K562 (cell line): Measurements from ENCODE around the gene ITGA7. TPM values are rescaled to one million over a fixed set of nuclear protein-coding genes. Genes with fewer than 3 reads are reported as not detected.

Experiments used
- polyA plus RNA-seq, 8 experiments: library from polyadenylated mRNA; depleted of rRNA in 4 of 8; stranded (reverse) in 5 of 8; unstranded in 3 of 8; fragments of >200 nt; fragmentation: Nextera tagmentation in 2 of 8; fragmentation: Illumina TruSeq in 1 of 8; extraction: Ambion mirVana in 2 of 8; extraction: Trizol in 1 of 8; gene quantifications; 2 replicates each; pipeline versions ENCODE4 v1.2.1 to v1.2.3, GENCODE V29; 2011 to 2014; ENCODE audit warnings: inconsistent platforms in 1 of 8, missing spikeins in 1 of 8
- small RNA-seq: library from RNA; depleted of rRNA; stranded (forward); fragments of <200 nt; gene quantifications from one replicate; pipeline ENCODE3, GENCODE V24; 2014
- total RNA-seq, 7 experiments: library from RNA; depleted of rRNA in 6 of 7; stranded (reverse); fragments of >200 nt in 6 of 7; fragmentation: Illumina TruSeq in 2 of 7; extraction: Trizol in 2 of 7; gene quantifications; 2 replicates each; pipeline versions ENCODE4 v1.2.1 to v1.2.3, GENCODE V29; 2011 to 2021; ENCODE audit warnings: low replicate concordance in 1 of 7

The ITGA7 gene
- total and polyA plus RNA-seq, 9 of the 15 experiments (the other 6 are each of a cell fraction or from before 2014, with no cell fraction given): 0.11 to 2.3 (median 0.56) TPM; not detected in 1

Small RNA genes within 50 kb of the gene (small RNA-seq; reads per million reads assigned to genes)
- gene AC009779.1 (not detected), gene AC009779.5 (not detected), gene RF00017 (not detected)

Other genes with a start within 250 kb of the ITGA7 start
Only the 7 nearest of the 15 such genes appear.
- not detected in 2 replicates for gene OR10P1, start 71.0 kb downstream of the ITGA7 start, total RNA-seq (2014; rRNA removed)
- gene OR10P1, start 71.0 kb downstream of the ITGA7 start, total RNA-seq (2014; rRNA removed; fragmentation: Illumina TruSeq; extraction: Trizol): not detected in 2 replicates
- gene OR10P1, start 71.0 kb downstream of the ITGA7 start, total RNA-seq (2015; rRNA removed; fragmentation: Illumina TruSeq; extraction: Trizol): not detected in 2 replicates
- gene OR10P1, start 71.0 kb downstream of the ITGA7 start, total RNA-seq (2021): not detected in 2 replicates
- gene OR10P1, start 71.0 kb downstream of the ITGA7 start, polyA plus RNA-seq (2011; rRNA removed): not detected in 2 replicates
- not detected in 2 replicates for gene OR10P1, start 71.0 kb downstream of the ITGA7 start, polyA plus RNA-seq (2014; fragmentation: Illumina TruSeq; extraction: Trizol)
- not detected for gene OR10P1, start 71.0 kb downstream of the ITGA7 start, polyA plus RNA-seq (2014; fragmentation: Nextera tagmentation; extraction: Ambion mirVana)
- gene OR10P1, start 71.0 kb downstream of the ITGA7 start, polyA plus RNA-seq (2014; rRNA removed): not detected in 2 replicates
- 124 and 125 TPM in 2 replicates for gene BLOC1S1, start 8.1 kb upstream of the ITGA7 start, total RNA-seq (2014; rRNA removed)
- gene BLOC1S1, start 8.1 kb upstream of the ITGA7 start, total RNA-seq (2014; rRNA removed; fragmentation: Illumina TruSeq; extraction: Trizol): 52.1 and 75.2 TPM in 2 replicates
- gene BLOC1S1, start 8.1 kb upstream of the ITGA7 start, total RNA-seq (2015; rRNA removed; fragmentation: Illumina TruSeq; extraction: Trizol): 82.9 and 84.6 TPM in 2 replicates
- 81.8 and 83.5 TPM in 2 replicates for gene BLOC1S1, start 8.1 kb upstream of the ITGA7 start, total RNA-seq (2021)
- 86.4 and 95.8 TPM in 2 replicates for gene BLOC1S1, start 8.1 kb upstream of the ITGA7 start, polyA plus RNA-seq (2011; rRNA removed)
- gene BLOC1S1, start 8.1 kb upstream of the ITGA7 start, polyA plus RNA-seq (2014; fragmentation: Illumina TruSeq; extraction: Trizol): 98.8 and 108 TPM in 2 replicates
- 100 to 1,000 TPM; 122 to 139 TPM for gene BLOC1S1, start 8.1 kb upstream of the ITGA7 start, polyA plus RNA-seq (2014; fragmentation: Nextera tagmentation; extraction: Ambion mirVana)
- gene BLOC1S1, start 8.1 kb upstream of the ITGA7 start, polyA plus RNA-seq (2014; rRNA removed): 134 and 161 TPM in 2 replicates
- 1.7 TPM in 1 of 2 replicates, not detected in the other for gene RDH5, start 12.5 kb upstream of the ITGA7 start, total RNA-seq (2014; rRNA removed)
- gene RDH5, start 12.5 kb upstream of the ITGA7 start, total RNA-seq (2014; rRNA removed; fragmentation: Illumina TruSeq; extraction: Trizol): 1.1 and 1.5 TPM in 2 replicates
- 0.60 and 2.0 TPM in 2 replicates for gene RDH5, start 12.5 kb upstream of the ITGA7 start, total RNA-seq (2015; rRNA removed; fragmentation: Illumina TruSeq; extraction: Trizol)
- 1.0 and 1.5 TPM in 2 replicates for gene RDH5, start 12.5 kb upstream of the ITGA7 start, total RNA-seq (2021)
- 1.6 TPM in 2 replicates for gene RDH5, start 12.5 kb upstream of the ITGA7 start, polyA plus RNA-seq (2011; rRNA removed)
- 0.21 and 0.28 TPM in 2 replicates for gene RDH5, start 12.5 kb upstream of the ITGA7 start, polyA plus RNA-seq (2014; fragmentation: Illumina TruSeq; extraction: Trizol)
- gene RDH5, start 12.5 kb upstream of the ITGA7 start, polyA plus RNA-seq (2014; fragmentation: Nextera tagmentation; extraction: Ambion mirVana): under 1 TPM; 0.41 to 0.46 TPM
- gene RDH5, start 12.5 kb upstream of the ITGA7 start, polyA plus RNA-seq (2014; rRNA removed): 0.62 and 1.2 TPM in 2 replicates
- 425 and 433 TPM in 2 replicates for gene CD63, start 21.1 kb upstream of the ITGA7 start, total RNA-seq (2014; rRNA removed)
- 411 and 413 TPM in 2 replicates for gene CD63, start 21.1 kb upstream of the ITGA7 start, total RNA-seq (2014; rRNA removed; fragmentation: Illumina TruSeq; extraction: Trizol)
- gene CD63, start 21.1 kb upstream of the ITGA7 start, total RNA-seq (2015; rRNA removed; fragmentation: Illumina TruSeq; extraction: Trizol): 706 and 735 TPM in 2 replicates
- gene CD63, start 21.1 kb upstream of the ITGA7 start, total RNA-seq (2021): 412 and 416 TPM in 2 replicates
- gene CD63, start 21.1 kb upstream of the ITGA7 start, polyA plus RNA-seq (2011; rRNA removed): 219 and 313 TPM in 2 replicates
- 408 and 431 TPM in 2 replicates for gene CD63, start 21.1 kb upstream of the ITGA7 start, polyA plus RNA-seq (2014; fragmentation: Illumina TruSeq; extraction: Trizol)
- gene CD63, start 21.1 kb upstream of the ITGA7 start, polyA plus RNA-seq (2014; fragmentation: Nextera tagmentation; extraction: Ambion mirVana): 100 to 1,000 TPM; 531 to 576 TPM
- gene CD63, start 21.1 kb upstream of the ITGA7 start, polyA plus RNA-seq (2014; rRNA removed): 501 and 655 TPM in 2 replicates
- 2.4 and 6.5 TPM in 2 replicates for gene GDF11, start 35.2 kb upstream of the ITGA7 start, total RNA-seq (2014; rRNA removed)
- 4.3 and 4.7 TPM in 2 replicates for gene GDF11, start 35.2 kb upstream of the ITGA7 start, total RNA-seq (2014; rRNA removed; fragmentation: Illumina TruSeq; extraction: Trizol)
- gene GDF11, start 35.2 kb upstream of the ITGA7 start, total RNA-seq (2015; rRNA removed; fragmentation: Illumina TruSeq; extraction: Trizol): 4.9 and 5.2 TPM in 2 replicates
- gene GDF11, start 35.2 kb upstream of the ITGA7 start, total RNA-seq (2021): 15.7 and 19.9 TPM in 2 replicates
- 4.2 and 4.8 TPM in 2 replicates for gene GDF11, start 35.2 kb upstream of the ITGA7 start, polyA plus RNA-seq (2011; rRNA removed)
- gene GDF11, start 35.2 kb upstream of the ITGA7 start, polyA plus RNA-seq (2014; fragmentation: Illumina TruSeq; extraction: Trizol): 10.3 and 10.5 TPM in 2 replicates
- 1 to 10 TPM; 1.4 to 1.6 TPM for gene GDF11, start 35.2 kb upstream of the ITGA7 start, polyA plus RNA-seq (2014; fragmentation: Nextera tagmentation; extraction: Ambion mirVana)
- gene GDF11, start 35.2 kb upstream of the ITGA7 start, polyA plus RNA-seq (2014; rRNA removed): 9.7 and 14.2 TPM in 2 replicates
- 111 and 202 TPM in 2 replicates for gene SARNP, start 109.8 kb upstream of the ITGA7 start, total RNA-seq (2014; rRNA removed)
- gene SARNP, start 109.8 kb upstream of the ITGA7 start, total RNA-seq (2014; rRNA removed; fragmentation: Illumina TruSeq; extraction: Trizol): 174 and 193 TPM in 2 replicates
- gene SARNP, start 109.8 kb upstream of the ITGA7 start, total RNA-seq (2015; rRNA removed; fragmentation: Illumina TruSeq; extraction: Trizol): 147 and 154 TPM in 2 replicates
- gene SARNP, start 109.8 kb upstream of the ITGA7 start, total RNA-seq (2021): 70.1 and 77.8 TPM in 2 replicates
- 156 and 174 TPM in 2 replicates for gene SARNP, start 109.8 kb upstream of the ITGA7 start, polyA plus RNA-seq (2011; rRNA removed)
- 198 and 206 TPM in 2 replicates for gene SARNP, start 109.8 kb upstream of the ITGA7 start, polyA plus RNA-seq (2014; fragmentation: Illumina TruSeq; extraction: Trizol)
- 100 to 1,000 TPM; 342 to 400 TPM for gene SARNP, start 109.8 kb upstream of the ITGA7 start, polyA plus RNA-seq (2014; fragmentation: Nextera tagmentation; extraction: Ambion mirVana)
- gene SARNP, start 109.8 kb upstream of the ITGA7 start, polyA plus RNA-seq (2014; rRNA removed): 212 and 228 TPM in 2 replicates
- gene ORMDL2, start 110.1 kb upstream of the ITGA7 start, total RNA-seq (2014; rRNA removed): 9.9 and 13.6 TPM in 2 replicates
- gene ORMDL2, start 110.1 kb upstream of the ITGA7 start, total RNA-seq (2014; rRNA removed; fragmentation: Illumina TruSeq; extraction: Trizol): 41.8 and 42.9 TPM in 2 replicates
- gene ORMDL2, start 110.1 kb upstream of the ITGA7 start, total RNA-seq (2015; rRNA removed; fragmentation: Illumina TruSeq; extraction: Trizol): 21.6 and 23.3 TPM in 2 replicates
- 32.7 and 34.3 TPM in 2 replicates for gene ORMDL2, start 110.1 kb upstream of the ITGA7 start, total RNA-seq (2021)
- 23.3 and 34.4 TPM in 2 replicates for gene ORMDL2, start 110.1 kb upstream of the ITGA7 start, polyA plus RNA-seq (2011; rRNA removed)
- 35.7 and 45.2 TPM in 2 replicates for gene ORMDL2, start 110.1 kb upstream of the ITGA7 start, polyA plus RNA-seq (2014; fragmentation: Illumina TruSeq; extraction: Trizol)
- 100 to 1,000 TPM in 1 of 2 experiments, 10 to 100 TPM in 1; 98.0 to 113 TPM for gene ORMDL2, start 110.1 kb upstream of the ITGA7 start, polyA plus RNA-seq (2014; fragmentation: Nextera tagmentation; extraction: Ambion mirVana)
- 21.7 and 27.0 TPM in 2 replicates for gene ORMDL2, start 110.1 kb upstream of the ITGA7 start, polyA plus RNA-seq (2014; rRNA removed)